ENCODE measurements around the gene TOMM20. TPM values are rescaled to one million over a fixed set of nuclear protein-coding genes. Genes with fewer than 3 reads are reported as not detected.

Gene TOMM20
- total RNA-seq, 1 experiment from 2014 or later: 184 TPM

- H3K27me3 Mint-ChIP-seq (ENCODE audit: low read depth): no peaks in the 10 kb centered on the region
- no peaks in the 10 kb centered on the region for H3K4me1 Mint-ChIP-seq
- no peak overlapping the region for H3K4me3 Mint-ChIP-seq
- ATAC-seq (no peak), DNase-seq (ENCODE audit: low spot score) (no peak)
- POLR2A ChIA-PET: no interaction called here
- CTCF ChIA-PET: interaction anchor here (1.6 kb wide), 1 partner anchor 391 kb away, joined by 3 read pairs; the partner anchor contains the start of gene B3GALNT2
- H3K27ac Mint-ChIP-seq: no peak overlapping the region
- no peaks in the 10 kb centered on the region for H3K9me3 Mint-ChIP-seq
- TF ChIP-seq ZNF416 (CRISPR knock-in tag; IDR thresholded peaks at IDR 0.05) (no peak), FOXK1 (CRISPR knock-in tag; IDR thresholded peaks at IDR 0.05) (no peak), FOXP4 (CRISPR knock-in tag; IDR thresholded peaks at IDR 0.05) (no peak), PRDM15 (CRISPR knock-in tag; IDR thresholded peaks at IDR 0.05) (no peak), GABPB1 (CRISPR knock-in tag; IDR thresholded peaks at IDR 0.05) (no peak), TEAD4 (CRISPR knock-in tag; IDR thresholded peaks at IDR 0.05) (no peak), NR2C2 (CRISPR knock-in tag; IDR thresholded peaks at IDR 0.05) (no peak), IRF2 (CRISPR knock-in tag; IDR thresholded peaks at IDR 0.05; ENCODE audit: borderline replicate concordance, low read depth) (no peak), FOXP1 (CRISPR knock-in tag; IDR thresholded peaks at IDR 0.05; ENCODE audit: borderline replicate concordance) (no peak), IRF1 (CRISPR knock-in tag; IDR thresholded peaks at IDR 0.05) (no peak), GRHL2 (CRISPR knock-in tag; IDR thresholded peaks at IDR 0.05; ENCODE audit: insufficient replicate concordance, severe bottlenecking) (no peak), NFYB (CRISPR knock-in tag; conservative IDR thresholded peaks at IDR 0.05; ENCODE audit: low read depth) (no peak), ERG (CRISPR knock-in tag; IDR thresholded peaks at IDR 0.05) (no peak), NFE2L1 (CRISPR knock-in tag; IDR thresholded peaks at IDR 0.05) (no peak)
- peaks cover 82% of the 10 kb centered on the region for H3K36me3 Mint-ChIP-seq
These were observed 15.3 kb downstream of the TOMM20 start for GRCh38 chr1:235113183-235113917.

GRCh38 chr1:235112297-235113182 is 16.1 kb downstream of the TOMM20 start:
- POLR2A ChIA-PET: no interaction called here
- Mint-ChIP-seq H3K36me3 (peaks cover 77% of the 10 kb centered on the region), H3K4me1 (no peaks in the 10 kb centered on the region), H3K4me3 (no peak overlapping the region), H3K27me3 (ENCODE audit: low read depth) (no peaks in the 10 kb centered on the region), H3K27ac (no peak overlapping the region), H3K9me3 (no peaks in the 10 kb centered on the region)
- ATAC-seq (no peak), DNase-seq (ENCODE audit: low spot score) (no peak)
- TF ChIP-seq SP1 (CRISPR knock-in tag; conservative IDR thresholded peaks at IDR 0.05) (no peak), CDX4 (CRISPR knock-in tag; IDR thresholded peaks at IDR 0.05; ENCODE audit: borderline replicate concordance) (no peak), FOXP4 (CRISPR knock-in tag; IDR thresholded peaks at IDR 0.05) (no peak), GABPB1 (CRISPR knock-in tag; IDR thresholded peaks at IDR 0.05) (peak; percentile 96), E2F5 (CRISPR knock-in tag; IDR thresholded peaks at IDR 0.05) (no peak)
- CTCF ChIA-PET: interaction anchor here (1.6 kb wide), 1 partner anchor 392 kb away, joined by 3 read pairs; the partner anchor contains the start of gene B3GALNT2
